Fibroblast of skin of right quadriceps (primary cell): ENCODE measurements around the gene CKS2.

Experiments
- DNase-seq: peaks from one replicate; pipeline ENCODE4 v3.0.0-alpha.2; 2013

Gene CKS2

DNA sequence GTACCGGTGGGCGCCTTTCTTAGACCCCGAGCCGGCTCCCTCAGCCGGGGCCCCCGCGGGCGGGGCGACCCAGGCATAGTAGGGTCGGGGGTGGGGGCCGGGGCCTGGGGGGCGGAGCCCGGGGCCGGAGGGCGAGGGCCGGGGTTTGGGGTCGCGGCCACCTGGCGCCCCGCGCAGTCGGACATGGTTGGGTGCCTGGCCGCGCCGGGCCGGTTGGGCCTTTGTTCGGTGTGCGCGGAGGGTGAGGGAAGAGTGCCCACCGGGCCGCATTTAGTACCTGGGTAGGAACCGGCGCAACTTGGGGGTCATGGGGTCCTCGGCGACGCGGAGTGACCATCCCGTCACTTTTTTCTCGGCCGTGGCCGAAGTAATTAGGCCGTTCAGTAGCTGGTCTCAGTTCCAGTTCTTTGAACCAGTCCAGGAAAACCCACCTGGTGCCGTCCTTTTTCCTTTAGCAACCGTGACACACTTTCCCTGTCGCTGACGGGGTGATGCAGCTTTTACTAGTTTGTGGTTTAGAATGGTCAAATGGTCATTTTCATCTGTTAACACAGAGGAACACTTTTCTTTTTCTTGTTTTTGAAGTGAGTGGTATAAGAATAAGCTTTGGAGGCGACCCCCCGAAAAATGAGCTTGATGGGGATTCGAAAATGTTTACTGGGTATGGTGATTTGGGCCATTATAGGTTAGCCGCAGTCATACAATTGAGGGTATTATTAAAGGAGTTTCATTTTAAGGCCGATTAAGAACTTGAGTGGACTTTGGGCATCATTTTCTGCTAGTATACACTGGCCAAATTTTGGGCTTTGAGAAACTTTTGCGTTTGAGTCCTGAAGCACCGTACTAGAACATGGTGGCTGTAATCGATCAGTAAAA lies 589 bp downstream of the CKS2 start:
- DNase-seq: no peak

DNA sequence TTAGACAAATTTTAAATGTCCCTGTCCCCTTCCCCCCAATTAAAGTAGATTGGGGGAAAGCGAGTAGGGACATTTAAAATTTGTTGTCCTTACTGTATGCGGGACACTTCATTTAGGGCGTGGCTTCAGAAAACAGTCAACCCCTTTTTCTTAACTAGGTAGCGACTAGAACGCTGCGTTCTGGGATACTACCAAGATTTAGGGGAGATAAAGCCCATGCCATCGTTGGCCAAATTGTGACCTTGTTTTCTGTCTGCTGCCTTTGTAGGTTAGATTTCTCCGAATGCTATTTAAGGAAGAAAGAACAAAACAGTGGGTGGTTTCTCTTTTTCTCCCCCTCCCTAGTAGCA lies 1.2 kb downstream of the CKS2 start:
- no peak for DNase-seq

DNA sequence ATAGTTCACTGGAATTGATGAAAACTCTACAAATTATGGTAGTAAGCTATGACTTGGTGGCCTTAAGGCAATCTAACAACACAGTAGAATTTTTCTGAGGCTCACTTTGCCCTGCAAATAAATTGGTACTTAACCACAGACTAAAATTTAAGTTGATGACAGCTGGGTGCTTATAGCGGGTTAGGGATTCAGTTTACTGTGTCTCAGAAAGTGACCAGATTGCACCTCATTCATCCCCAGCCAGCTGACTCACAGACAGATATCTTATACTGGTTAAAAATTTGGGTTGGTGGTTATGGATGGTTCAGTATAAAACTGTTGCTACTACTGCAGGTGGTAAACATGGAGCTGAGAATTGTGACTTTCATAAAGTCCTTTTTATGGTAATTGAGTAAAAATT lies 2.8 kb downstream of the CKS2 start:
- peak; percentile 33 for DNase-seq

DNA sequence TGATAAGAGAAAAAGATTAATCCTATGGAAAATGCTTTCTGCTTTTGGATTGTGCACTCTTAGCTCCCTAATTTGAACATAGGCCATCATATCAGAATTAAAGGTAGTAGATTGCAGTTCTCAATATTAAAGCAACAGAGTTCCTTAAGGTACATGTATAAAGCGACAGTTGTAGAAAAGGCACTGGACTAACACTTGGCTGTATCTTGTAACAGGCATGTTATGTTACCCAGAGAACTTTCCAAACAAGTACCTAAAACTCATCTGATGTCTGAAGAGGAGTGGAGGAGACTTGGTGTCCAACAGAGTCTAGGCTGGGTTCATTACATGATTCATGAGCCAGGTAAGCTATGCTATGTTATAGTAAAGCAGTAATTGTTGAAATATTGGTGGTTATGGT lies 4.0 kb downstream of the CKS2 start:
- no peak for DNase-seq

DNA sequence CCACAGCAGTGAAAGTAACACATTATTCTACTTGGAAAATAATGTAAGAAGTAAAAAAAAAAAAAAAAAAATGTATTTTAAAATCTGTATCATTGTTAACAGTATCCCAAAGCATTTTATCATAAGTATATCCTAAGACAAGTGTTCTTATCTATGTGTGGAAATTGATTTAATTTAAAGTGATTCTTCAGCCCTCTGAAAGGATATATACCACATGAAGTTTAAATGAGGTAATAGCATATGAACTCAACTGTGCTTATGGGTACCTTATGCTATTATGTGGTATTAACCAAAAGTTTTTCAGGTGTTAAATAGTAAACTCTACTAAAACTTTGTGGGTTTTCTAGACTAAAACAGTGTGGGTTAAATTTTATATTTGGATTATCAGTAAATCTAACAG lies 4.5 kb downstream of the CKS2 start:
- DNase-seq: no peak

DNA sequence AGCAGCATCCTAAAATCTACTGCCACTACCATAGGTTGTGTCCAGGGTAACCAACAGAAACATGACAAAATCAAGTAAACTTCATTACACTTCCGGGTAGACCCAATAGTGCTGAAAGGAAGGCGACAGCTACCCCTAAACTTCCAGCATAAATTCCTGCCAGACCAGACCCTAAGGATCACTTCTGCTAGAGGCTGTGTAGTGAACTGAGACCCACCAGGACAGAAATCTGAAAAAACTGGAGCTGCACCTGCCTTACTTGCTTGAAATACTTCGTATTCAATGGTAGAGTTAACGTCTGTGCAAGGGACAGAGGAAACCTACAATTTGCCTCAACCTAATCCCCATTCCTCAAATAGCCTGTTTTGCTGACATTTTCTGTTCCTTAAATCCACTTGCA lies 6.3 kb downstream of the CKS2 start:
- DNase-seq: no peak

DNA sequence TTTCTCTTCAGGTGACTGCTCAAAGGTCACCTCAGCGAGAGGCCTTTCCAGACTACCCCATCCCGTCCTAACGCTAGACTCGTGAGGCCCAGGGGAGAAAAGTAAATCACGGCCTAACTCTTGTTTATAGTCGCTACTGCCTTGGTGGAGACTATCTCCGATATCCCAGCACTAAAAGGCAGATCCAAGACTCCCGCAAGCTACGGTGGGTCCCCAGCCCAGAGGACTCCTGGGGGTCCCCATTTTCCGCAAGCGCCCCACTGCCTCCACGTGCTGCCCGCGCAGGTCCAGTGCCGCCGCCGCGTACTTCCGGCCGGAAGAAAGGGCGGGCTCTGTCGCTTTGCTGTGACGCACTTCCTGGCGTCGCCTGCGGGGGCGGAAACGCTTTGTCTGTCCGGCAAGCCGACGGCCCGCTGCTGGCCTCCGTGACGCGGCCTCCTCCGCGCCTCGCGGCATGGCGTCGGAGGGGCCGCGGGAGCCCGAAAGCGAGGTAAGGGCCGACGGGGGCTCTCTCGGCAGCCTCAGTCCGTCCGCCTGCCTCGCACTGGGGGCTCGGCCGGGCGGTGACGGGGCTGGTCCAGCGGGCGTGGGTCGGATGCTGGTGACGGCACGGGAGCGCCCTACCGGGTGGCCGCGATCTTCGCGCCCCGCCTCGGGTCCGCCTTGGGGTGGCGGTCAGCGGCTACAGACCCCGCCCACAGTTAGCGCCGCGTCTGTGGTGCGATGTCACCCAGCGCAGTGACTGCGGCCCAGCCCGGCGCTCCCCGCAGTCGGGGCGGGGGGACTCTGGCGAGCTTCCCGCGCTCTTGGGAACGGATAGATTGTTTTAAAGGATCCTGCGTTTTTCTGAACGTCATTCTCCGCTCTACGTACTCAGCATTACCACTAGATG lies 7.4 kb downstream of the CKS2 start, which contains the start of gene SECISBP2:
Gene SECISBP2, plus strand, starts transcription at position 378 of the 892 bp plus-strand sequence. Its CDS starts 77 bp downstream, at position 455.
- peak; percentile 98 for DNase-seq

DNA sequence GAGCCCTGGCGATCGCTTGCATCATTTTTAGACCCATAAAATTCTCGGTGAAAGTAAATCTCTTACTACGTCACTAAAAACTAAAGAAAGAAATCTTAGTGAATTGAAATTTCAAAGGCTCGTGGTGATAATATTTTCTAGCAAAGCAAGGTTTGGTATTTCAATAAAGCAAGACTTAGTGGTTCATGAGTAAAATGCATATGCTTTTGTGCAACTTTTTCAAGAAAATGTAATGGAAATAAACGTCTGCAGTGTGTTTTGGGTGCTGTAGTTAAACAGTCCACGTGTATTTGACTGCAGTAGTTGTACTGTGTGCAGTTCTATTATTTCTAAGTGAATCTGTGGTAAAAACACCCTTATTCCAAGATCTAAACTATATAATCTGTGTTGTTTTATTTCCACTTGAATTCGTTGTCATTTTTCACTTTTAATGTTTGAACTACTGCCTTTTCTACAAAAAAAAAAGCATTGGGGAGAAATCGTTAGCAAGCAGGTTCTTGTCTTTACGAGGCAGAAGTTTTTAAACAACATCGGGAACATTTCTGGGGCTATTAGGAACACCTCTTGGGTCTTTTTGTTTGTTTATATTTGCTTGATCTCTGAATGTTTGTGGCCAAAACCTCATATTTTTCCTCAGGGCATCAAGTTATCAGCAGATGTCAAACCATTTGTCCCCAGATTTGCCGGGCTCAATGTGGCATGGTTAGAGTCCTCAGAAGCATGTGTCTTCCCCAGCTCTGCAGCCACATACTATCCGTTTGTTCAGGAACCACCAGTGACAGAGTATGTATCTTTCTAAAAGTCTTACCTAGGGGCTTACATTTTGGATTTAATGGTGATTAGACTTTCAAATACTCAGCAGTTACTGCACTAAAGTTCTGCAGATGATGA lies 8.3 kb downstream of the CKS2 start:
- DNase-seq: no peak

DNA sequence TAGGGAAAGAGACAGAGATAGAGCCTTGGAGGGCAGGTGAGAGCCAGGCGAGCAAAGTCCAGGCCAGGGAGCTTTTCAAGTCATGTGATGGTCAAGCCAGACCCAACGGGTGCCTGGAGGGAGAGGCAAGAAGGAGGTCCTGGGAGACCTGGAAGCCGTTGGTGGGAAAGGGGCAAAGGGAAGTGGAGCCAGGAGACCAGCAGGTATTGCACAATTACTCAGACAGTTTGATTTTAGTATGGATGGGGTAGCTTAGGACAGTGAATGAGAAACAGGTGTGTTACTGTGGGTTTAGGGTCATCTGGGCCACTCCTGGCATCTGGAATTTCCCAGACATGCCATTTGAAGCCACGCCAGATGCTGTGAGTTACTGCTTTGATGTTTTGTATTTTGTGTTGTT lies 12.4 kb downstream of the CKS2 start:
- DNase-seq: no peak

DNA sequence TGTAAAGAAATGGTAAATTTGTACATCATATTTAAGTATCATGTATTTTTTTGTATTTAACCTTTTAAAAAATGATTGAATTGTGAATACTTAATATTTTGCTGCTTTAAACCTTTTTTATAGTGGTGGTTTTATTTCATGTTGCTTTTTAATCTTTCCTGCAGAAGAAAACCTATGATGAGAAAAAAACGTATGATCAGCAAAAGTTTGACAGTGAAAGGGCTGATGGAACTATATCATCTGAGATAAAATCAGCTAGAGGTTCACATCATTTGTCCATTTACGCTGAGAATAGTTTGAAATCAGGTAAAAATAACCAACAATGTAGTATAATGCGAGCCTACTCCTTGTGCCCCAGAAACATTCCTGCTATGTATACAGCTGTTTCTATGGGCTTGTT lies 14.7 kb downstream of the CKS2 start:
- DNase-seq: no peak

DNA sequence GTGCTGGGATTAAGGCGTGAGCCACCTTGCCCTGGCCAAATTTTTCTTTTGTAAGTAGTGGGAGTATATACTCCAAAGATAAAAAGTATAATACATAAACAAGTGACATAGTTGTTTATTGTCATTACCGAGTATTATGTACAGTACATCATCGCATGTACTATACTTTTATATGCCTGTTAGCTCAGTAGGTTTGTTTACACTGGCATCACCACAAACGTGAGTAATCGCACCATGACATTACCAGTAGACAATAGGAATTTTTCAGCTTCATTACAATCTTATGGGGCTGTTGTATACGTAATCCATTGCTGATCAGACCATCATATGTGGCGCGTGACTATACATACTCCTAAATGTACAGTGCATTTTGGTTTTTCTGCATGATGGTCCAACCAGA lies 17.1 kb downstream of the CKS2 start:
- no peak for DNase-seq

DNA sequence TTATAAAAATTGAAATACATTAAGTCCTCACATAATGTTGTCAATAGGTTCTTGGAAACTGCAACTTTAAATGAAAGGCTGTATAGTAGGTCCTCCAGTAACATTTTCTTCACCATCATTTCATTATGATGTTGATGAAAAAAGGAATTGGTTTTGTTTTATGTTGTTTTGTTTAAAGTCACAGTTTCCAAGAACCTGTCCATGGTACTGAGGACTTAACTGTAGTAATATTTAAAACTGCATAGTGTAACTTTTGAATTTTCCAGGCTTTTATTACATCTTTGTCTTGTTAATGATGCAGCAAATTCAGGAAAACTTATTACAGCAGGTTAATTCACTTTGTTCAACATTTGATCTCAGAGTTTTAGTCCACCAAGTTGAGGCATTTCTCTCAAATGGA lies 18.9 kb downstream of the CKS2 start:
- no peak for DNase-seq

DNA sequence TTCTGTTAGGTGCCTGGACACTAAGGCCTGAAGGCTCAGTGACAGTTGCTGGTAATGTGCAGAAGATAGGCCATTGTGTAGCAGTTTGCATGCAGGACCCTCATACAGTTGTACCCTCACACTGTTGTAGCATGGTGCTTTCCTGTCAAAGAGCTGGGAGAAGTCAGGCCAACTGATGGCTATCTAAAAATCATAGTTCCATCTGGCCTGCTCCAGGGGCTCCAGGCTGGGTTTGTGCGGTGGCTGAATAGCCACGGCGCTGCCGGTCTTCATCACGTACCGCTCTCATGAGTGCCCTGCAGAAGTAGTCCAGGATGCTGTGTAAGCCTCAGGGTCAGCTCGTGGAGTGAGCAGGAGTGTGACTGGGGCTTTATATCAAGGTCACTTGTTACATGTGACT lies 19.5 kb downstream of the CKS2 start:
- no peak for DNase-seq

DNA sequence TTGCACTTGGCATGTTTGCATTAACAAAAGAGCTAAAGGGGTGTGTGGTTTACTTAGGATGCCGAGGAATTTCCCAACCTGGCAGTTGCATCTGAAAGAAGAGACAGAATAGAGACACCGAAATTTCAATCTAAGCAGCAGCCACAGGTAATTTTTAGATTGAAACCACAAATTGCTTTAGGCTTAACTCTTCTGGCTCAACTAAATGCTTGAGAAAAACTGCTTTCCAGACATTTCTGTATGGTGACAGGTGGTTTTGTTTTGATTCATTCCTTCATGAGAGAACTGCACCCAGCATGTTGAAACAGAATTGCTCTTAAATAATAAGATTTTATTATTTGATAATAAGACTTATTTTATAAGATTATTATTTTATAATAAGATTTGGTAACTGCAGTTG lies 28.8 kb downstream of the CKS2 start:
- no peak for DNase-seq

DNA sequence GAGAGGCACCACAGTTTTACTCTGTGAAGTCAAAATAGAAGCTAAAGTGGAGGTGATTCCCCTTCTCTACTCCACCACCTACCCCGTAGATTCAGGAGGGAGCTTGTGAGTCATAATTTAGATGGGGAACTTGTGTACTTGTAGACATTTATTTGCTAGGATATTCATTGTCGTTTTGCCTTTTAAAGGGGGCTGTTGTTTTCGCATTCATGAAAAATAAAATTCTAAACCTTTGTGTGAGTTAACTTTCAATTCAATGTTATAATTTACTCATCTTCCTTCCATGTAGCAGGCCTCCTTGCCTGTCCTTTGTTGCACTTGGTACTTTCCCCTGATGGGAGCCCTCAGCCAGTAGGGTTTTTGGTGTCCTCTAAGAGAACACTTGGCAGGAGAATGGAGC lies 29.3 kb downstream of the CKS2 start:
- DNase-seq: no peak

DNA sequence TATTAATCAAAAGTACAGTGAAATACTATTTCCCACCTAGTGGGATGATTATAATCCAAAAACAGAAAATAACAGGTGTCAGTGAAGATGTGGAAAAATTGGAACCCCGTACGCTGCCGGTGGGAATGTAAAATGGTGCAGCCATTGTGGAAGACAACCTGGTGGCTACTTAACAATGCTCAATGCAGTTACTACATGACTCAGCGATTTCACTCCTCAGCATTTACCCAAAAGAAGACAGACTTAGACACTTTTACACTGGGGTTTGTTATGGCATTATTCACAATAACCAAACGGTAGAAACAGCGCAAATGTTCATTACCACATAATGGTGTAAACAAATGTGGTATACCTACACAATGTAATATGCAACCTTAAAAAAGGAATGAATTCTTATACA lies 31.2 kb downstream of the CKS2 start:
- DNase-seq: no peak

DNA sequence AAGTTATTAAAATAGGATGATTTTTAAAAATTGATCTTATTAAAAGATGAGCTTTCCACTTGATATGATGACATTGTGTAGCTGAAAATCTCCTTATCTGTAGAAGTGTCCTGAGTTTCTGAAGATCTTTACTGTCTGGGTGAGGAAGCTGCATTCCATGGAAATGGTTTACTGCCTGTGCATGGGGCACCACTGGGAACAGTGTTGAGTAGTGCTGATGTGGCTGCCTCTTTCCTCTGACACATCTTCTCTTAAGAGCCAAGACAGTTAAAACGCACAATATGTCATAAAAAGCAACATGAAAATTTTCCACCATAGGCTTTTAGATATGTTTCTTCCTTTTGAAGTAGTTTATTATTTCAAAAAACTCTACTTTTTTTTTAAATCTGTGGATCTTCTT lies 32.0 kb downstream of the CKS2 start:
- DNase-seq: no peak

DNA sequence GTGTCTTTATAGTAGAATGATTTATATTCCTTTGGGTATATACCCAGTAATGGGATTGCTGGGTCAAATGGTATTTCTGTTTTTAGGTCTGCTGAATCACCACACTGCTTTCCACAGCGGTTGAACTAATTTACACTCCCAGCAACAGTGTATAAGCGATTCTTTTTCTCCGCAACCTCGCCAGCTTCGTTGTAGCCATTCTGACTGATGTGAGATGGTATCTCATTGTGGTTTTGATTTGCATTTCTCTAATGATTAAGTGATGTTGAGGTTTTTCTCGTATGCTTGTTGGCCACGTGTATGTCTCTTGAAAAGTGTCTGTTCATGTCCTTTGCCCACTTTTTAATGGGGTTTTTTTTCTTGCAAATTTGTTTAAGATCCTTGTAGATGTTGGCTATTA lies 32.8 kb downstream of the CKS2 start:
- peak; percentile 9 for DNase-seq

DNA sequence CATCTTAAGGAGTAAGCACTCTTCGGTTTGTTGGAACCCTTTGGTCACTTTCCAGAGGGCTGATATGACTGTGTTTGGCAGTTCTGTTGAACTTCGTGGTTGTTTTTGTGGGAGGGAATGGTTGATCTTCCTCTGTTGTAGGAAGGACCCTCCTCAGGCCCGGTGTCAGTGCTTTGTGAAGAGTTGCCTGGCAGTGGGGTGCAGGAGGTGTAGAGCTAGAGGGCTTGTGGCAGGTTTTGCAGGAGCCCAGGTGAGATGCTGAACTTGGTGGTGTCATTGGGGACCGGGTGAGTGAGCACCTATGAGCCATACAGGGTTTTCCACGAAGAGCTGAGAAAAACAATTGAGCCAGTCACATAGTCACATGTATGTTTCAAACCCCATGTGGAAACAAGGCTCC lies 34.5 kb downstream of the CKS2 start:
- no peak for DNase-seq

DNA sequence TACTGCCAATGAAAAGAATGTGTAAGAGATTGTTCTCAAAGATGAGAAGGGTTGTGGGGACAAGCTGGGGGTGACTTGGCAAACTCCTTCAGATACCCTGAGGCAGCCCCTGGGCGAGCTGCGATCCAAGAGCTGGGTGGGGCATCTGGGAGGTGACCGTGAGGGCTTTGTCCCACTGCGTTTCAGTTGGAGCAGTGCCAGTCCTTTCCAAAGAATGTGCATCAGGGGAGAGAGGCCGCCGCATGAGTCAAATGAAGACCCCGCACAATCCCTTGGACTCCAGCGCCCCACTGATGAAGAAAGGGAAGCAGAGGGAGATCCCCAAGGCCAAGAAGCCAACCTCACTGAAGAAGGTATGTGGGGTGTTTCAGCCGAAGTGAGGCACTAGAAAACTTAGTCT lies 35.7 kb downstream of the CKS2 start:
- no peak for DNase-seq

DNA sequence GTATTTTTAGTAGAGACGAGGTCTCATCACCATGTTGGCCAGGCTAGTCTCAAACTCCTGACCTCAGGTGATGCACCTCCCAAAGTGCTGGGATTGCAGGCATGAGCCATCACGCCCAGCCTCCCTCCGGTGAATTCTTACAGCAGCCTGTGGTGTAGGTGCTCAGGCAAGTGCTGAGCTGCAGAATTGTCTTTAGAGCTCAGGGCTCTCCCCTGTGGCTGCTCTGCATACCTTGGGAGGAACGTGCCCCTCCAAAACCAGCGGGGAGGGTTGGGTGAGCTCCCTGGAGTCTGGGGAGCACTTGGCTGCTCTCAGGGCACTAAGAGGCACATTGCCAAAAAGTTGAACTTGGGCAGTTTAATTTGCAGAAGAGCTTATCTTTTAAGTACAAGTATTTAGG lies 36.7 kb downstream of the CKS2 start:
- DNase-seq: no peak

DNA sequence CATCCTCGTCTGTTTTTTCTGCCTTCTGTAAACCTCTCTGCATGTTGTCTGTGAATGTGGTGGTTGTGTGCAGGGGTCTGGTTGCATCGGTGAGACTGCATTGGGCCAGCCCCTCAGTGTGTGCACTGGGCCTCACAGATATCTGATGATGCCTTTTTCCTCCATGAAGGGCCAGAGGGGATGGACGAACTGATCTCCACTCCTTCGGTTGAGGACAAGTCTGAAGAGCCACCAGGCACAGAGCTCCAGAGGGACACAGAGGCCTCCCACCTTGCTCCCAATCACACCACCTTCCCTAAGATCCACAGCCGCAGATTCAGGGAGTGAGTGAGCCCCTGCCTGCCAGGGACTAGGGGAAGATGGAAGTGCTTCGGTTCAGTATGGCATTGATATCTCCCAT lies 38.6 kb downstream of the CKS2 start:
- no peak for DNase-seq

DNA sequence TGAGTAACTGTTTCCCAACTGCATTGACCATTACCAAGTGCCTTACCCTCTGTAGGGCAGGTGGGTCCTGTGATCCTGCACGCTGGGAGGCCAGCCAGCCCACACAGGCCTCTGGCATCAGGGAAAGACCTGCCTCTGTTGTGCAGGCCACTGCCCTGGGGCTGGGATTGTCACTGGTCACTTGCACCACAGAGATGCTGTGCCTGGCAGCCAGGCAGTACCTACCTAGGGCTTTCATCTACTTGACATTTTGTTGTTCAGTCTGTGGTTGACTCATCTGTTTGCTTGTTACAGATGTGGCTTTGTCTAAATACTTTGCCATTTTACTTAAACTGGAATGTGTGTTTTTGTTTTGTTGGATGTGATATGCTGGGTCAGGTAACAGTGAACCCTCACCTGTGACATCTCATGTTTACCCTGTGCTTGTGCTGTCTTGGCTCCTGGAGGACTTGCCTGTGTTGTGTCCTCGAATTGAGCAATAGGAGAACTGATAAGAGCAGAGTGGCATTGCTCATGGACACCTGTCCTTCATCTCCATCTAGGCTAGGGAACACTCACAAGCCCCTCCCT lies 40.1 kb downstream of the CKS2 start:
- DNase-seq: no peak
